ENCODE data around the gene ZNF608.

ZNF608 gene

GRCh38 chr5:124736082-124736804, 10.2 kb downstream of the ZNF608 start:
- TF ChIP-seq ZNF8 (CRISPR knock-in tag; IDR thresholded peaks at IDR 0.05) (no peak), CSRNP3 (CRISPR knock-in tag; IDR thresholded peaks at IDR 0.05) (no peak), ZFP30 (CRISPR knock-in tag; IDR thresholded peaks at IDR 0.05) (no peak), TCF4 (CRISPR knock-in tag; IDR thresholded peaks at IDR 0.05; ENCODE audit: borderline replicate concordance) (no peak), ARNTL (CRISPR knock-in tag; IDR thresholded peaks at IDR 0.05; ENCODE audit: borderline replicate concordance, low read depth) (no peak), PPARA (CRISPR knock-in tag; IDR thresholded peaks at IDR 0.05; ENCODE audit: borderline replicate concordance) (no peak), CSDC2 (CRISPR knock-in tag; IDR thresholded peaks at IDR 0.05) (no peak), TSHZ2 (CRISPR knock-in tag; IDR thresholded peaks at IDR 0.05) (no peak), ZNF565 (CRISPR knock-in tag; conservative IDR thresholded peaks at IDR 0.05; ENCODE audit: low read depth) (no peak), ESRRG (CRISPR knock-in tag; IDR thresholded peaks at IDR 0.05) (no peak), ZNF70 (CRISPR knock-in tag; IDR thresholded peaks at IDR 0.05) (no peak), ISL1 (CRISPR knock-in tag; IDR thresholded peaks at IDR 0.05) (no peak), RARB (CRISPR knock-in tag; IDR thresholded peaks at IDR 0.05) (no peak)
- TF ChIP-seq, protein P1, sequence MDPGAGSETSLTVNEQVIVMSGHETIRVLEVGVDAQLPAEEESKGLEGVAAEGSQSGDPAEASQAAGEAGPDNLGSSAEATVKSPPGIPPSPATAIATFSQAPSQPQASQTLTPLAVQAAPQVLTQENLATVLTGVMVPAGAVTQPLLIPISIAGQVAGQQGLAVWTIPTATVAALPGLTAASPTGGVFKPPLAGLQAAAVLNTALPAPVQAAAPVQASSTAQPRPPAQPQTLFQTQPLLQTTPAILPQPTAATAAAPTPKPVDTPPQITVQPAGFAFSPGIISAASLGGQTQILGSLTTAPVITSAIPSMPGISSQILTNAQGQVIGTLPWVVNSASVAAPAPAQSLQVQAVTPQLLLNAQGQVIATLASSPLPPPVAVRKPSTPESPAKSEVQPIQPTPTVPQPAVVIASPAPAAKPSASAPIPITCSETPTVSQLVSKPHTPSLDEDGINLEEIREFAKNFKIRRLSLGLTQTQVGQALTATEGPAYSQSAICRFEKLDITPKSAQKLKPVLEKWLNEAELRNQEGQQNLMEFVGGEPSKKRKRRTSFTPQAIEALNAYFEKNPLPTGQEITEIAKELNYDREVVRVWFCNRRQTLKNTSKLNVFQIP (CRISPR knock-in tag; IDR thresholded peaks at IDR 0.05; ENCODE audit: borderline replicate concordance, low read depth), result no peak
- TF ChIP-seq, protein P2, sequence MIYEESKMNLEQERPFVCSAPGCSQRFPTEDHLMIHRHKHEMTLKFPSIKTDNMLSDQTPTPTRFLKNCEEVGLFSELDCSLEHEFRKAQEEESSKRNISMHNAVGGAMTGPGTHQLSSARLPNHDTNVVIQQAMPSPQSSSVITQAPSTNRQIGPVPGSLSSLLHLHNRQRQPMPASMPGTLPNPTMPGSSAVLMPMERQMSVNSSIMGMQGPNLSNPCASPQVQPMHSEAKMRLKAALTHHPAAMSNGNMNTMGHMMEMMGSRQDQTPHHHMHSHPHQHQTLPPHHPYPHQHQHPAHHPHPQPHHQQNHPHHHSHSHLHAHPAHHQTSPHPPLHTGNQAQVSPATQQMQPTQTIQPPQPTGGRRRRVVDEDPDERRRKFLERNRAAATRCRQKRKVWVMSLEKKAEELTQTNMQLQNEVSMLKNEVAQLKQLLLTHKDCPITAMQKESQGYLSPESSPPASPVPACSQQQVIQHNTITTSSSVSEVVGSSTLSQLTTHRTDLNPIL (CRISPR knock-in tag; IDR thresholded peaks at IDR 0.05; ENCODE audit: low read depth), result no peak
- no peak for ATAC-seq

DNA sequence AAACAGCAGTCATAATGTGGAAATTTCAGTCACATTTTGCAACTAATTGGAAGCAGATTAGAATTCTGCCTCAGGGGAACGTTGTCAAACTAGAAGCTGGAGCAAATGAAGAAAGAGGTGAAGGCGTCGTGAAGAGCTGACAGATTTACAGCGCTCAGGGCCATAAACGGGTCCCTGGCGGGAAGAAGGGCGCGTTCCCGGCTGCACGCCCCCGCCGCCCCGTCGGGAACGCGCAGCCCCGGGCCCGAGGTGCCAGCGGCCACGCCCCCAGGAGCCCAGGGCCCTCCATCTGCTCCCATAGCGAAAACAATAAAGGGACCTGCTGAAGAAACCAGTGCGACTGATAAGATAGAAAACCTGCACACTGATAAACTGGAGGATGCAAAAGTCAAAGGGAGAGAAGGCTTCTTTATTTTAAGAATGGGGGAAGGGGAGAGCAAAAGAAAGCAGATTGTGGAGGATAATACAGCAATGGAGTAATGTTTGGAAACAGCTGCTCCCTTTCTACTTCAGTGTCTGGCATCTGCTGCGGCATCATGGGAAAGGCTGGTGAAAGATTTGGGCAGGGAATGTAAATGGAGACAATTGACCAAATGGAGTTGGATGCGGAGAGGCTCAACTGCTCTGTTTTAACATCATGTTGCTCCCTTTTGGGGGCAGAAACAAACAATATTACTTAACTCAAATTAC, 11.1 kb downstream of the ZNF608 start:
- TF ChIP-seq ESRRG (CRISPR knock-in tag; IDR thresholded peaks at IDR 0.05), result no peak
- no peak for TF ChIP-seq ZNF70 (CRISPR knock-in tag; IDR thresholded peaks at IDR 0.05)
- no peak for TF ChIP-seq TSHZ2 (CRISPR knock-in tag; IDR thresholded peaks at IDR 0.05)
- TF ChIP-seq, protein P1 (CRISPR knock-in tag; IDR thresholded peaks at IDR 0.05; ENCODE audit: borderline replicate concordance, low read depth), result no peak
- TF ChIP-seq PPARA (CRISPR knock-in tag; IDR thresholded peaks at IDR 0.05; ENCODE audit: borderline replicate concordance), result no peak
- no peak for TF ChIP-seq ZFP3 (CRISPR knock-in tag; IDR thresholded peaks at IDR 0.05)
- no peak for TF ChIP-seq PATZ1 (CRISPR knock-in tag; IDR thresholded peaks at IDR 0.05; ENCODE audit: borderline replicate concordance)
- TF ChIP-seq ARNTL (CRISPR knock-in tag; IDR thresholded peaks at IDR 0.05; ENCODE audit: borderline replicate concordance, low read depth), result no peak
- no peak for TF ChIP-seq ZFP30 (CRISPR knock-in tag; IDR thresholded peaks at IDR 0.05)
- no peak for TF ChIP-seq SNAI2 (CRISPR knock-in tag; IDR thresholded peaks at IDR 0.05)
- no peak for ATAC-seq

Data from SK-N-SH treated with all-trans-retinoic acid at 6 μM for 48 hours (cell line).